Posterior vena cava (tissue), 2 donors: ENCODE results near the gene AZIN2. TPM values are rescaled to one million over a fixed set of nuclear protein-coding genes. Genes with fewer than 3 reads are reported as not detected.

Source experiments
- DNase-seq: peaks from one replicate; pipeline ENCODE4 v3.0.0-alpha.2; 2020; ENCODE audit warnings: low spot score
- intact Hi-C, 2 donors: fragments of 100-400 bp; cut with DNase I; formaldehyde crosslinking; loops; one replicate each; pipeline versions ENCODE4 v1.14.1 to v1.14.2; 2022 to 2023
- total RNA-seq, 2 donors: library from RNA; stranded (reverse); fragmentation: NEBNext Ultra II Directional; extraction: Animal tissue kit (Norgen Biotek cat#: 25700); gene quantifications; one replicate each; pipeline ENCODE4 v1.2.1, GENCODE V29; 2021
- donor health status: DM: yes; HTN: yes; CAD: no.
- donor health status: DM: yes; HTN: yes; CAD: no.

Gene AZIN2
- total RNA-seq, 2 donors from 2014 or later: 4.0 to 4.7 TPM

GRCh38 chr1:33143176-33143575 lies 62.2 kb downstream of the AZIN2 start:
- intact Hi-C loops: no loop called here
- DNase-seq: peak; percentile 83

- intact Hi-C loops: no loop called here
- DNase-seq: peak; percentile 77
These were observed 62.7 kb downstream of the AZIN2 start for GRCh38 chr1:33143698-33144097.

GRCh38 chr1:33146003-33146402 lies 65.0 kb downstream of the AZIN2 start:
- DNase-seq: no peak
- intact Hi-C loops: no loop called here

GRCh38 chr1:33147275-33147996 lies 66.5 kb downstream of the AZIN2 start:
- DNase-seq: peak; percentile 69
- intact Hi-C loops: no loop called here

GRCh38 chr1:33147997-33148314 lies 67.0 kb downstream of the AZIN2 start:
- peak; percentile 4 for DNase-seq
- intact Hi-C loops: no loop called here

- DNase-seq: no peak
- intact Hi-C loops: no loop called here
These were observed 67.7 kb downstream of the AZIN2 start for GRCh38 chr1:33148615-33149014.

- no peak for DNase-seq
- intact Hi-C loops: no loop called here
These were observed 68.7 kb downstream of the AZIN2 start for GRCh38 chr1:33149453-33150190.

- DNase-seq: no peak
- intact Hi-C loops: no loop called here
These were observed 69.6 kb downstream of the AZIN2 start for GRCh38 chr1:33150522-33150921.

- intact Hi-C loops: no loop called here
- no peak for DNase-seq
These were observed 70.2 kb downstream of the AZIN2 start for GRCh38 chr1:33151116-33151515.

GRCh38 chr1:33152685-33153432 lies 71.9 kb downstream of the AZIN2 start:
- DNase-seq: peak; percentile 89
- intact Hi-C loops: no loop called here

GRCh38 chr1:33153650-33154049 lies 72.7 kb downstream of the AZIN2 start:
- intact Hi-C loops: no loop called here
- DNase-seq: no peak

GRCh38 chr1:33155877-33156538 lies 75.1 kb downstream of the AZIN2 start:
- intact Hi-C loops: no loop called here
- no peak for DNase-seq

GRCh38 chr1:33157131-33157530 lies 76.2 kb downstream of the AZIN2 start:
- no peak for DNase-seq
- intact Hi-C loops: no loop called here

GRCh38 chr1:33158366-33158765 lies 77.4 kb downstream of the AZIN2 start:
- intact Hi-C loops: no loop called here
- no peak for DNase-seq

- intact Hi-C loops: no loop called here
- DNase-seq: no peak
These were observed 78.6 kb downstream of the AZIN2 start for GRCh38 chr1:33159577-33159976.

- no peak for DNase-seq
- intact Hi-C loops: no loop called here
These were observed 80.2 kb downstream of the AZIN2 start for GRCh38 chr1:33161061-33161681.

GRCh38 chr1:33162141-33162540 lies 81.2 kb downstream of the AZIN2 start:
- intact Hi-C loops: no loop called here
- no peak for DNase-seq

- intact Hi-C loops: no loop called here
- DNase-seq: no peak
These were observed 82.9 kb downstream of the AZIN2 start for GRCh38 chr1:33163621-33164519.

- DNase-seq: no peak
- intact Hi-C loops: no loop called here
These were observed 84.3 kb downstream of the AZIN2 start for GRCh38 chr1:33165209-33165608.
